Endothelial cell of umbilical vein (primary cell): Measurements from ENCODE around the gene DPP6.

Source experiments
- CTCF ChIP-seq, 2 donors: IDR thresholded peaks; 1 replicate in 1 of 2; 2 replicates in 1 of 2; pipeline ENCODE4 v1.5.1; 2011; ENCODE audit warnings: low read length in 2 of 2, mild to moderate bottlenecking in 2 of 2, moderate library complexity in 2 of 2, control low read depth in 1 of 2, inconsistent platforms in 1 of 2, low read depth in 1 of 2; ENCODE audit not compliant: insufficient read depth in 1 of 2; ENCODE audit errors: extremely low read depth in 1 of 2
- MAX ChIP-seq: IDR thresholded peaks from 2 replicates; pipeline ENCODE4 v1.6.1; 2011; ENCODE audit not compliant: insufficient read depth, insufficient read length
- POLR2A ChIP-seq: IDR thresholded peaks from 2 replicates; pipeline ENCODE4 v1.6.1; 2012; ENCODE audit warnings: low read depth, mild to moderate bottlenecking, control low read depth, low read length

GRCh38 chr7:154698726-154699291, 646.6 kb downstream of the DPP6 start:
- TF ChIP-seq CTCF (IDR thresholded peaks at IDR 0.05; ENCODE audit: extremely low read depth in 1 of 2, insufficient read depth in 1 of 2, low read depth in 1 of 2, low read length in 2 of 2): no peak
- TF ChIP-seq MAX: no peak
- no peak for TF ChIP-seq POLR2A
